Uterus (tissue), 2 donors: ENCODE results near the gene AGAP4.
"Not testable (repeated sequence)": the region's sequence is repeated elsewhere in the genome, so short reads cannot be mapped to it uniquely, and the experiment has no call there.

Experiments used
- CTCF ChIP-seq, 4 experiments: fragments of 200-600 bp in 2 of 4; fragments of 450-650 bp in 2 of 4; sonication (generic) in 2 of 4; IDR thresholded peaks; one replicate each; pipeline ENCODE4 v1.5.1; 2016 to 2019; ENCODE audit warnings: antibody characterized with exemption in 4 of 4, mild to moderate bottlenecking in 2 of 4, moderate library complexity in 1 of 4
- POLR2A ChIP-seq, 2 donors: fragments of 450-650 bp; IDR thresholded peaks; one replicate each; pipeline ENCODE4 v1.6.1; 2016; ENCODE audit warnings: antibody characterized with exemption in 2 of 2, mild to moderate bottlenecking in 1 of 2, moderate library complexity in 1 of 2

- TF ChIP-seq CTCF, POLR2A (IDR thresholded peaks at IDR 0.05): not testable (repeated sequence)
These were observed 43.4 kb upstream of the AGAP4 start for GRCh38 chr10:45890721-45891120.
